IgD-negative memory B cell (primary cell): ENCODE results near the gene ZDHHC7. TPM values are rescaled to one million over a fixed set of nuclear protein-coding genes. Genes with fewer than 3 reads are reported as not detected.

ENCODE experiments used
- H3K27ac Mint-ChIP-seq, 3 donors: one replicate each; pipeline ENCODE4 v1.8.0; 2020 to 2022; ENCODE audit warnings: mild to moderate bottlenecking in 3 of 3, mixed read lengths in 3 of 3, moderate library complexity in 1 of 3
- H3K27me3 Mint-ChIP-seq: one replicate; pipeline ENCODE4 v1.8.0; 2021; ENCODE audit warnings: mixed read lengths
- H3K36me3 Mint-ChIP-seq: one replicate; pipeline ENCODE4 v1.8.0; 2020; ENCODE audit warnings: mild to moderate bottlenecking, mixed read lengths
- H3K4me1 Mint-ChIP-seq, 3 donors: one replicate each; pipeline ENCODE4 v1.8.0; 2020 to 2022; ENCODE audit warnings: mixed read lengths in 3 of 3, mild to moderate bottlenecking in 1 of 3
- H3K4me3 Mint-ChIP-seq, 4 donors: one replicate each; pipeline ENCODE4 v1.8.0; 2020 to 2022; ENCODE audit warnings: mild to moderate bottlenecking in 4 of 4, mixed read lengths in 4 of 4, moderate library complexity in 3 of 4
- H3K9me3 Mint-ChIP-seq, 3 donors: one replicate each; pipeline ENCODE4 v1.8.0; 2020 to 2021; ENCODE audit warnings: mixed read lengths in 3 of 3, mild to moderate bottlenecking in 1 of 3
- polyA plus RNA-seq: library from polyadenylated mRNA; unstranded; fragments of 300-500 nt; fragmentation: Illumina TruSeq; gene quantifications from one replicate; pipeline ENCODE4 v1.2.3, GENCODE V29; 2021

ZDHHC7 gene
- polyA plus RNA-seq, 1 donor from 2014 or later, result 30.8 TPM

GRCh38 chr16:85002099-85002541 is 9.2 kb downstream of the ZDHHC7 start:
- no peaks in the 10 kb centered on the region for H3K9me3 Mint-ChIP-seq
- no peaks in the 10 kb centered on the region for H3K27me3 Mint-ChIP-seq
- no peaks in the 10 kb centered on the region for H3K36me3 Mint-ChIP-seq
- peaks cover 28 to 46% (median 30%) of the 10 kb centered on the region in 3 donors for H3K4me1 Mint-ChIP-seq
- H3K4me3 Mint-ChIP-seq, result peak overlapping the region in 3 of 4 donors; percentile 10 to 60 (median 49)
- H3K27ac Mint-ChIP-seq, result peak overlapping the region in 2 of 3 donors; percentile 36 to 91

GRCh38 chr16:84999857-85000480 is 11.4 kb downstream of the ZDHHC7 start:
- Mint-ChIP-seq H3K27ac (no peak overlapping the region), H3K36me3 (peaks cover 2% of the 10 kb centered on the region), H3K4me3 (no peak overlapping the region)

GRCh38 chr16:84999200-84999599 is 12.1 kb downstream of the ZDHHC7 start:
- peaks cover 6% of the 10 kb centered on the region for H3K36me3 Mint-ChIP-seq

More at GRCh38 chr16:84999857-85000480, 11.4 kb downstream of the ZDHHC7 start:
- no peaks in the 10 kb centered on the region for H3K9me3 Mint-ChIP-seq
- no peaks in the 10 kb centered on the region for H3K27me3 Mint-ChIP-seq
- peaks cover 25 to 40% (median 27%) of the 10 kb centered on the region in 3 donors for H3K4me1 Mint-ChIP-seq

GRCh38 chr16:84996365-84996764 is 15.0 kb downstream of the ZDHHC7 start:
- Mint-ChIP-seq H3K4me1 (peaks cover 5 to 10% (median 5%) of the 10 kb centered on the region in 3 donors), H3K27me3 (no peaks in the 10 kb centered on the region), H3K36me3 (peaks cover 6% of the 10 kb centered on the region), H3K9me3 (no peaks in the 10 kb centered on the region), H3K27ac (peak overlapping the region in 1 of 3 donors; percentile 76), H3K4me3 (peak overlapping the region in 1 of 4 donors; percentile 56)

More at GRCh38 chr16:84999200-84999599, 12.1 kb downstream of the ZDHHC7 start:
- no peaks in the 10 kb centered on the region for H3K9me3 Mint-ChIP-seq
- H3K4me3 Mint-ChIP-seq, result no peak overlapping the region
- H3K4me1 Mint-ChIP-seq, result peaks cover 22 to 33% (median 22%) of the 10 kb centered on the region in 3 donors
- H3K27me3 Mint-ChIP-seq, result no peaks in the 10 kb centered on the region
- no peak overlapping the region for H3K27ac Mint-ChIP-seq

GRCh38 chr16:84995663-84996062 is 15.7 kb downstream of the ZDHHC7 start:
- Mint-ChIP-seq H3K4me1 (peaks cover 5 to 9% (median 8%) of the 10 kb centered on the region in 3 donors), H3K4me3 (no peak overlapping the region), H3K9me3 (no peaks in the 10 kb centered on the region), H3K27ac (no peak overlapping the region), H3K36me3 (peaks cover 6% of the 10 kb centered on the region), H3K27me3 (no peaks in the 10 kb centered on the region)

GRCh38 chr16:84993926-84994325 is 17.4 kb downstream of the ZDHHC7 start:
- Mint-ChIP-seq H3K27me3 (no peaks in the 10 kb centered on the region), H3K4me1 (peaks cover 0 to 8% (median 4%) of the 10 kb centered on the region in 3 donors), H3K27ac (peak overlapping the region in 1 of 3 donors; percentile 74), H3K9me3 (no peaks in the 10 kb centered on the region), H3K4me3 (no peak overlapping the region), H3K36me3 (peaks cover 6% of the 10 kb centered on the region)

GRCh38 chr16:84992717-84993075 is 18.6 kb downstream of the ZDHHC7 start:
- Mint-ChIP-seq H3K27me3 (no peaks in the 10 kb centered on the region), H3K4me3 (no peak overlapping the region), H3K9me3 (no peaks in the 10 kb centered on the region), H3K27ac (no peak overlapping the region), H3K36me3 (peaks cover 6% of the 10 kb centered on the region), H3K4me1 (peaks cover 0 to 6% (median 4%) of the 10 kb centered on the region in 3 donors)

- Mint-ChIP-seq H3K9me3 (no peaks in the 10 kb centered on the region), H3K27ac (no peak overlapping the region), H3K4me3 (no peak overlapping the region), H3K36me3 (peaks cover 9% of the 10 kb centered on the region), H3K27me3 (no peaks in the 10 kb centered on the region), H3K4me1 (peaks cover 0 to 7% (median 2%) of the 10 kb centered on the region in 3 donors)
Measured at GRCh38 chr16:84990782-84991181, 20.6 kb downstream of the ZDHHC7 start.

- Mint-ChIP-seq H3K4me1 (peaks cover 0 to 7% (median 2%) of the 10 kb centered on the region in 3 donors), H3K36me3 (peaks cover 7% of the 10 kb centered on the region), H3K27ac (no peak overlapping the region), H3K27me3 (no peaks in the 10 kb centered on the region), H3K4me3 (no peak overlapping the region), H3K9me3 (no peaks in the 10 kb centered on the region)
Measured at GRCh38 chr16:84989749-84990620, 21.4 kb downstream of the ZDHHC7 start.

- H3K9me3 Mint-ChIP-seq, result no peaks in the 10 kb centered on the region
- no peak overlapping the region for H3K27ac Mint-ChIP-seq
- no peak overlapping the region for H3K4me3 Mint-ChIP-seq
- H3K27me3 Mint-ChIP-seq, result no peaks in the 10 kb centered on the region
- peaks cover 0 to 7% (median 2%) of the 10 kb centered on the region in 3 donors for H3K4me1 Mint-ChIP-seq
- H3K36me3 Mint-ChIP-seq, result peaks cover 3% of the 10 kb centered on the region
Measured at GRCh38 chr16:84988328-84989080, 22.8 kb downstream of the ZDHHC7 start.

GRCh38 chr16:84986879-84987278 is 24.5 kb downstream of the ZDHHC7 start:
- peaks cover 0 to 9% (median 2%) of the 10 kb centered on the region in 3 donors for H3K4me1 Mint-ChIP-seq
- H3K9me3 Mint-ChIP-seq, result no peaks in the 10 kb centered on the region
- H3K27me3 Mint-ChIP-seq, result no peaks in the 10 kb centered on the region
- H3K36me3 Mint-ChIP-seq, result peaks cover 3% of the 10 kb centered on the region
- H3K27ac Mint-ChIP-seq, result peak overlapping the region in 1 of 3 donors; percentile 45
- H3K4me3 Mint-ChIP-seq, result peak overlapping the region in 1 of 4 donors; percentile 12

GRCh38 chr16:84986102-84986501 is 25.2 kb downstream of the ZDHHC7 start:
- H3K9me3 Mint-ChIP-seq, result no peaks in the 10 kb centered on the region
- H3K27me3 Mint-ChIP-seq, result no peaks in the 10 kb centered on the region
- peaks cover 3% of the 10 kb centered on the region for H3K36me3 Mint-ChIP-seq
- H3K4me1 Mint-ChIP-seq, result peaks cover 0 to 7% (median 2%) of the 10 kb centered on the region in 3 donors
- no peak overlapping the region for H3K27ac Mint-ChIP-seq
- H3K4me3 Mint-ChIP-seq, result no peak overlapping the region

GRCh38 chr16:84985079-84986065 is 26.0 kb downstream of the ZDHHC7 start:
- H3K4me3 Mint-ChIP-seq, result peak overlapping the region in 1 of 4 donors; percentile 51
- H3K27ac Mint-ChIP-seq, result no peak overlapping the region
- H3K9me3 Mint-ChIP-seq, result no peaks in the 10 kb centered on the region
- H3K36me3 Mint-ChIP-seq, result peaks cover 3% of the 10 kb centered on the region
- H3K27me3 Mint-ChIP-seq, result no peaks in the 10 kb centered on the region
- peaks cover 0 to 4% (median 2%) of the 10 kb centered on the region in 3 donors for H3K4me1 Mint-ChIP-seq

GRCh38 chr16:84982434-84982833 is 28.9 kb downstream of the ZDHHC7 start:
- Mint-ChIP-seq H3K4me3 (no peak overlapping the region), H3K36me3 (peaks cover 3% of the 10 kb centered on the region), H3K27ac (no peak overlapping the region), H3K4me1 (peaks cover 0 to 4% (median 2%) of the 10 kb centered on the region in 3 donors), H3K9me3 (no peaks in the 10 kb centered on the region), H3K27me3 (no peaks in the 10 kb centered on the region)
